Adrenal gland (tissue), 5 donors: Measurements from ENCODE around the gene MAL.

Experiments
- POLR2A ChIP-seq, 2 donors: fragments of 450-650 bp; IDR thresholded peaks; one replicate each; pipeline ENCODE4 v1.6.1; 2017; ENCODE audit warnings: antibody characterized with exemption in 2 of 2, mild to moderate bottlenecking in 2 of 2, moderate library complexity in 1 of 2
- TF ChIP-seq, protein P1 (sequence below), 6 experiments: fragments of 450-650 bp in 4 of 6; fragments of 200-600 bp in 2 of 6; sonication (generic) in 1 of 6; IDR thresholded peaks; 1 replicate in 5 of 6; 2 replicates in 1 of 6; pipeline versions ENCODE4 v1.5.1 to v1.8.0; 2016 to 2021; ENCODE audit warnings: antibody characterized with exemption in 6 of 6, mild to moderate bottlenecking in 2 of 6, moderate library complexity in 1 of 6
- donor health status: DM: no; HTN: no; CAD: no.

DNA sequence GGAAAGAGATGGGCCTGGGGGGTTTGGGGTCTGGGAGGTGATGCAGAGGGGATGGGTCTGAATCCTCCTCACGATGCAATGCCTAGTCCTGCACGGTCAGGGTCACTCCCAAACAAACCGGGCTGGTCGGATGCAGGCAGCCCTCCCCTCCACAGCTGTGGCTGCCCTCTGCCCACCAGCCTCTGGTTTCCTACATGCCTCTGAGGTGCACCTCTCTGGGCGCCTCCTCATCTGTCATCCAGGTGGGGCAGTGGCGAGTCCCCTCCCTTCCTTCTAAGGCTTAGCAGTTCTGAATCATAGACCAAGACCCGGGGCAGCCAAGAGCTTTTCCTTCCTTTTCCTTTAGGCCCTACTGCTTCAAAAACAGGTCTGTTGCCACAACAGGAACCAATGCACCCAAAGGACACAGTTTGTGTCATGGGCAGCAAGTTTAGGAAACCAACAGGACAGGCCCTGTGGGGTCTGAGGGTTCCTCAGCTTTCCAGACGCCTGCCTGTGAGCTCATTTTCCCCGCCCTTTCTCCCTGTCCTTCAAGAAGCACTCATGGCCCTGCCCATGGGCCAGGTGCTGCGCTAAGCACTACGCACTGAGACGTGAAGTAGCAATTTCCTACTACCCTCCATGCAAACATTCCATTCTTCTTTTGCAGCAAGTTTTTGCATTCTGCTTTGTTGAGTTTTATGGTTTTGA is 6.5 kb upstream of the MAL start:
- TF ChIP-seq, protein P1, sequence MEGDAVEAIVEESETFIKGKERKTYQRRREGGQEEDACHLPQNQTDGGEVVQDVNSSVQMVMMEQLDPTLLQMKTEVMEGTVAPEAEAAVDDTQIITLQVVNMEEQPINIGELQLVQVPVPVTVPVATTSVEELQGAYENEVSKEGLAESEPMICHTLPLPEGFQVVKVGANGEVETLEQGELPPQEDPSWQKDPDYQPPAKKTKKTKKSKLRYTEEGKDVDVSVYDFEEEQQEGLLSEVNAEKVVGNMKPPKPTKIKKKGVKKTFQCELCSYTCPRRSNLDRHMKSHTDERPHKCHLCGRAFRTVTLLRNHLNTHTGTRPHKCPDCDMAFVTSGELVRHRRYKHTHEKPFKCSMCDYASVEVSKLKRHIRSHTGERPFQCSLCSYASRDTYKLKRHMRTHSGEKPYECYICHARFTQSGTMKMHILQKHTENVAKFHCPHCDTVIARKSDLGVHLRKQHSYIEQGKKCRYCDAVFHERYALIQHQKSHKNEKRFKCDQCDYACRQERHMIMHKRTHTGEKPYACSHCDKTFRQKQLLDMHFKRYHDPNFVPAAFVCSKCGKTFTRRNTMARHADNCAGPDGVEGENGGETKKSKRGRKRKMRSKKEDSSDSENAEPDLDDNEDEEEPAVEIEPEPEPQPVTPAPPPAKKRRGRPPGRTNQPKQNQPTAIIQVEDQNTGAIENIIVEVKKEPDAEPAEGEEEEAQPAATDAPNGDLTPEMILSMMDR (IDR thresholded peaks at IDR 0.05): no peak
- no peak for TF ChIP-seq POLR2A (IDR thresholded peaks at IDR 0.05)
